Measurements from ENCODE around the gene IL11RA. TPM values are rescaled to one million over a fixed set of nuclear protein-coding genes. Genes with fewer than 3 reads are reported as not detected.

IL11RA gene
- total and polyA plus RNA-seq, 8 donors: 4.4 to 57.4 (median 22.7) TPM

GRCh38 chr9:34686732-34687131, 34.7 kb downstream of the IL11RA start:
- H3K27me3 ChIP-seq: no peaks in the 10 kb centered on the region
- 47 to 71% (median 67%) methylated on average over 1 of the region's 1 CpG for WGBS, 5 donors
- H3K4me1 ChIP-seq: peaks cover 0 to 14% (median 13%) of the 10 kb centered on the region in 4 donors
- H3K9me3 ChIP-seq: no peaks in the 10 kb centered on the region
- TF ChIP-seq CTCF (IDR thresholded peaks at IDR 0.05): no peak
- TF ChIP-seq EP300 (IDR thresholded peaks at IDR 0.05): no peak
- TF ChIP-seq POLR2AphosphoS5 (IDR thresholded peaks at IDR 0.05): no peak
- no peak for TF ChIP-seq POLR2A (IDR thresholded peaks at IDR 0.05)
- no peak overlapping the region for H3K4me3 ChIP-seq
- peaks cover 0 to 2% (median under 1%) of the 10 kb centered on the region in 4 donors for H3K36me3 ChIP-seq
- no peak for DNase-seq
- intact Hi-C loops (cut with DNase I; ENCODE audit: low total_unique reads): no loop called here
- no peak overlapping the region for H3K27ac ChIP-seq

- H3K4me1 ChIP-seq: peaks cover 0 to 16% (median 13%) of the 10 kb centered on the region in 4 donors
- no peaks in the 10 kb centered on the region for H3K27me3 ChIP-seq
- WGBS, 5 donors: 79 to 90% (median 86%) methylated on average over 10 of the region's 10 CpGs
- intact Hi-C loops (cut with DNase I; ENCODE audit: low total_unique reads): no loop called here
- no peak for DNase-seq
- no peak overlapping the region for H3K27ac ChIP-seq
- TF ChIP-seq POLR2AphosphoS5 (IDR thresholded peaks at IDR 0.05): no peak
- no peak for TF ChIP-seq CTCF (IDR thresholded peaks at IDR 0.05)
- no peak for TF ChIP-seq EP300 (IDR thresholded peaks at IDR 0.05)
- TF ChIP-seq POLR2A (IDR thresholded peaks at IDR 0.05): no peak
- no peaks in the 10 kb centered on the region for H3K36me3 ChIP-seq
- no peak overlapping the region for H3K4me3 ChIP-seq
- no peaks in the 10 kb centered on the region for H3K9me3 ChIP-seq
These were observed 35.5 kb downstream of the IL11RA start for GRCh38 chr9:34687276-34688030.

GRCh38 chr9:34688329-34689115, 36.5 kb downstream of the IL11RA start:
- 52 to 63% (median 62%) methylated on average over 5 of the region's 5 CpGs for WGBS, 5 donors
- no peak overlapping the region for H3K27ac ChIP-seq

GRCh38 chr9:34689116-34689470, 37.1 kb downstream of the IL11RA start:
- Histone ChIP-seq H3K36me3 (no peaks in the 10 kb centered on the region), H3K27me3 (no peaks in the 10 kb centered on the region), H3K4me1 (peaks cover 0 to 16% (median 13%) of the 10 kb centered on the region in 4 donors), H3K9me3 (no peaks in the 10 kb centered on the region), H3K4me3 (no peak overlapping the region), H3K27ac (no peak overlapping the region)
- TF ChIP-seq CTCF (IDR thresholded peaks at IDR 0.05): no peak
- DNase-seq: no peak
- 45 to 73% (median 67%) methylated on average over 4 of the region's 4 CpGs for WGBS, 5 donors
- intact Hi-C loops (cut with DNase I; ENCODE audit: low total_unique reads): no loop called here

More at GRCh38 chr9:34688329-34689115, 36.5 kb downstream of the IL11RA start:
- Histone ChIP-seq H3K4me1 (peaks cover 0 to 16% (median 13%) of the 10 kb centered on the region in 4 donors), H3K36me3 (no peaks in the 10 kb centered on the region), H3K4me3 (no peak overlapping the region), H3K9me3 (no peaks in the 10 kb centered on the region), H3K27me3 (no peaks in the 10 kb centered on the region)
- intact Hi-C loops (cut with DNase I; ENCODE audit: low total_unique reads): no loop called here
- DNase-seq: no peak
- no peak for TF ChIP-seq EP300 (IDR thresholded peaks at IDR 0.05)

Data from stomach (tissue), 9 donors.